Caco-2 (cell line): ENCODE measurements around the gene OLFM1. TPM values are rescaled to one million over a fixed set of nuclear protein-coding genes. Genes with fewer than 3 reads are reported as not detected.

Source experiments
- BruUV-seq: library from RNA; stranded (reverse); fragments of 400-500 nt; replicated peaks from 2 replicates; lab custom pipeline; 2021; lab: Mats Ljungman, UMichigan
- CTCF ChIA-PET: fragments of 300-600 bp; sonication (Branson Sonifier 250); formaldehyde crosslinking; loops from one replicate; lab custom pipeline; 2022; ENCODE audit warnings: antibody characterized with exemption; lab: Charles Lee
- POLR2A ChIA-PET: fragments of 300-600 bp; sonication (Branson Sonifier 250); formaldehyde crosslinking; loops from one replicate; lab custom pipeline; 2022; ENCODE audit warnings: antibody characterized with exemption; lab: Charles Lee
- DNase-seq, 2 experiments: peaks; one replicate each; pipeline versions ENCODE4 v3.0.0 to v3.0.0-alpha.2; 2020 to 2022
- H3K27me3 ChIP-seq: replicated peaks from 2 replicates; pipeline ENCODE4 v1.6.0; 2011; ENCODE audit warnings: low read length; ENCODE audit not compliant: control insufficient read depth, insufficient read depth
- H3K36me3 ChIP-seq: 2 replicates; pipeline ENCODE4 v1.5.1; 2011; ENCODE audit warnings: low read length; ENCODE audit not compliant: control insufficient read depth, insufficient read depth
- H3K4me1 ChIP-seq: fragments of 250-450 bp; sonication (Bioruptor Pico); 2 replicates; pipeline ENCODE4 v1.5.1; 2020; ENCODE audit warnings: mild to moderate bottlenecking
- H3K4me3 ChIP-seq: 2 replicates; pipeline ENCODE4 v1.5.1; 2011; ENCODE audit warnings: low read depth, mild to moderate bottlenecking, control low read depth, low read length
- H3K9me3 ChIP-seq: fragments of 250-450 bp; sonication (Bioruptor Pico); 2 replicates; pipeline ENCODE4 v1.5.1; 2020; ENCODE audit warnings: mild to moderate bottlenecking, moderate library complexity
- H3K27ac Mint-ChIP-seq: one replicate; pipeline ENCODE4 v1.8.0; 2022; ENCODE audit warnings: mixed read lengths; ENCODE audit not compliant: unreplicated experiment
- H3K27me3 Mint-ChIP-seq: one replicate; pipeline ENCODE4 v1.8.0; 2022; ENCODE audit warnings: mixed read lengths; ENCODE audit not compliant: insufficient read depth, unreplicated experiment
- H3K36me3 Mint-ChIP-seq: one replicate; pipeline ENCODE4 v1.8.0; 2022; ENCODE audit warnings: mild to moderate bottlenecking, mixed read lengths; ENCODE audit not compliant: insufficient read depth, unreplicated experiment
- H3K4me1 Mint-ChIP-seq: one replicate; pipeline ENCODE4 v1.8.0; 2022; ENCODE audit warnings: low read depth, mixed read lengths; ENCODE audit not compliant: unreplicated experiment
- H3K4me3 Mint-ChIP-seq: one replicate; pipeline ENCODE4 v1.8.0; 2022; ENCODE audit warnings: mild to moderate bottlenecking, moderate library complexity, mixed read lengths; ENCODE audit not compliant: unreplicated experiment
- H3K9me3 Mint-ChIP-seq: one replicate; pipeline ENCODE4 v1.8.0; 2022; ENCODE audit warnings: mixed read lengths; ENCODE audit not compliant: unreplicated experiment
- CTCF ChIP-seq, 2 experiments: fragments of 200-600 bp in 1 of 2; IDR thresholded peaks; 1 replicate in 1 of 2; 2 replicates in 1 of 2; pipeline versions ENCODE4 v1.5.1 to v1.8.0; 2011 to 2022; ENCODE audit warnings: antibody characterized with exemption in 1 of 2, control low read depth in 1 of 2, inconsistent platforms in 1 of 2, low read depth in 1 of 2, low read length in 1 of 2, mild to moderate bottlenecking in 1 of 2, moderate library complexity in 1 of 2; ENCODE audit not compliant: insufficient read depth in 1 of 2, severe bottlenecking in 1 of 2, unreplicated experiment in 1 of 2
- intact Hi-C: fragments of 100-400 bp; cut with micrococcal nuclease; formaldehyde crosslinking; loops from one replicate; pipeline ENCODE4 v1.10.0; 2022; ENCODE audit not compliant: unreplicated experiment
- total RNA-seq: library from RNA; stranded (reverse); gene quantifications from 2 replicates; pipeline ENCODE4 v1.2.3, GENCODE V29; 2022

The OLFM1 gene
- total RNA-seq, 1 experiment from 2014 or later: not detected

- CTCF ChIA-PET: no interaction called here
- no peak for DNase-seq
- Histone ChIP-seq H3K4me3 (no peak overlapping the region), H3K36me3 (no peaks in the 10 kb centered on the region), H3K9me3 (no peaks in the 10 kb centered on the region), H3K4me1 (no peaks in the 10 kb centered on the region), H3K27me3 (no peaks in the 10 kb centered on the region; the same call in 1 of the 2 replicates)
- Mint-ChIP-seq H3K4me3 (no peak overlapping the region), H3K4me1 (no peaks in the 10 kb centered on the region), H3K9me3 (no peaks in the 10 kb centered on the region), H3K27ac (no peak overlapping the region), H3K36me3 (no peaks in the 10 kb centered on the region), H3K27me3 (peaks cover 26% of the 10 kb centered on the region)
- no peak for TF ChIP-seq CTCF (IDR thresholded peaks at IDR 0.05; ENCODE audit: insufficient read depth in 1 of 2, low read depth in 1 of 2, low read length in 1 of 2, severe bottlenecking in 1 of 2, unreplicated experiment in 1 of 2)
- BruUV-seq: no TSS peak
- intact Hi-C loops: no loop called here
- POLR2A ChIA-PET: no interaction called here
These were observed 79.1 kb downstream of the OLFM1 start for GRCh38 chr9:135166565-135166964.

DNA sequence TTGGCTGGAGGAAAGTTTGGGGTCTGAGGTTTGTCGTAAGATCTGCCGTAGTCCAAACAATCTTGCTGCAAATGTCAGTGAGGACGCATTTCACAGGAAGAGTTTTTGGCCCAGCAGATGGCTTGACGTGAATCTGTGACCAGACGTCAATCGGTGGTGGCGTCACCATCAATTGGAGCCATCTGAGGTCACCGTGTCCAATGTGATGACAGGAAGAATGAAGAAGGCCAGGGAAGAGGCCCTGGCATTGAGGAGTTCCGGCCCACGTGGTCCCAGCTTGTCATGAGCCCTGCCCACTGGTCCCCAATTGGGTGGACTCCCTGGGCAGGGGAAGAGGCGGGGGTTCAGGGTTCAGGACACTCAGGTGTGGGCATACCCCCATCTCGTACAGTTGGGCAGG lies 79.9 kb downstream of the OLFM1 start:
- no peak for TF ChIP-seq CTCF (IDR thresholded peaks at IDR 0.05; ENCODE audit: insufficient read depth in 1 of 2, low read depth in 1 of 2, low read length in 1 of 2, severe bottlenecking in 1 of 2, unreplicated experiment in 1 of 2)
- Mint-ChIP-seq H3K36me3 (no peaks in the 10 kb centered on the region), H3K27me3 (peaks cover 21% of the 10 kb centered on the region), H3K4me1 (no peaks in the 10 kb centered on the region), H3K4me3 (no peak overlapping the region), H3K27ac (no peak overlapping the region), H3K9me3 (no peaks in the 10 kb centered on the region)
- no peak for DNase-seq
- BruUV-seq: no TSS peak
- CTCF ChIA-PET: no interaction called here
- POLR2A ChIA-PET: no interaction called here
- no peaks in the 10 kb centered on the region for H3K36me3 ChIP-seq
- H3K4me1 ChIP-seq: no peaks in the 10 kb centered on the region
- no peak overlapping the region for H3K4me3 ChIP-seq
- H3K27me3 ChIP-seq: no peaks in the 10 kb centered on the region; the same call in 1 of the 2 replicates
- no peaks in the 10 kb centered on the region for H3K9me3 ChIP-seq
- intact Hi-C loops: no loop called here

- no TSS peak for BruUV-seq
- no peaks in the 10 kb centered on the region; the same call in 1 of the 2 replicates for H3K27me3 ChIP-seq
- H3K4me1 Mint-ChIP-seq: no peaks in the 10 kb centered on the region
- H3K4me3 ChIP-seq: no peak overlapping the region
- no peaks in the 10 kb centered on the region for H3K9me3 ChIP-seq
- peaks cover 21% of the 10 kb centered on the region for H3K27me3 Mint-ChIP-seq
- no peaks in the 10 kb centered on the region for H3K9me3 Mint-ChIP-seq
- H3K4me1 ChIP-seq: no peaks in the 10 kb centered on the region
- H3K4me3 Mint-ChIP-seq: no peak overlapping the region
- TF ChIP-seq CTCF (IDR thresholded peaks at IDR 0.05; ENCODE audit: insufficient read depth in 1 of 2, low read depth in 1 of 2, low read length in 1 of 2, severe bottlenecking in 1 of 2, unreplicated experiment in 1 of 2): no peak
- intact Hi-C loops: no loop called here
- no peaks in the 10 kb centered on the region for H3K36me3 ChIP-seq
- no peaks in the 10 kb centered on the region for H3K36me3 Mint-ChIP-seq
- ChIA-PET POLR2A (no interaction called here), CTCF (no interaction called here)
- no peak for DNase-seq
- no peak overlapping the region for H3K27ac Mint-ChIP-seq
These were observed 80.6 kb downstream of the OLFM1 start for GRCh38 chr9:135167849-135168655.
